Ectodermal cell (in vitro differentiated cells): Measurements from ENCODE around the gene NKX2-2.
A peak's percentile ranks its signal among the peaks of the same experiment; 100 is the strongest.

Experiments used
- H3K27ac ChIP-seq: 2 replicates; pipeline ENCODE4 v1.7.0; 2013; ENCODE audit warnings: mild to moderate bottlenecking, low read depth, low read length; ENCODE audit not compliant: insufficient read depth, poor library complexity, severe bottlenecking
- H3K27me3 ChIP-seq: 2 replicates; pipeline ENCODE4 v1.7.0; 2013; ENCODE audit warnings: mild to moderate bottlenecking, low read length; ENCODE audit not compliant: insufficient read depth, control insufficient read depth, poor library complexity, severe bottlenecking
- H3K36me3 ChIP-seq: one replicate; pipeline ENCODE4 v1.7.0; 2013; ENCODE audit warnings: low read length; ENCODE audit not compliant: control insufficient read depth, insufficient read depth
- H3K4me1 ChIP-seq: one replicate; pipeline ENCODE4 v1.7.0; 2013; ENCODE audit warnings: low read length; ENCODE audit not compliant: control insufficient read depth, insufficient read depth
- H3K4me3 ChIP-seq: 2 replicates; pipeline ENCODE4 v1.7.0; 2013; ENCODE audit warnings: low read depth, low read length, control low read depth; ENCODE audit not compliant: insufficient read depth
- H3K9me3 ChIP-seq: 2 replicates; pipeline ENCODE4 v1.7.0; 2013; ENCODE audit warnings: mild to moderate bottlenecking, low read length, moderate library complexity; ENCODE audit not compliant: control insufficient read depth
- WGBS, 2 experiments: methylation state at CpG; one replicate each; pipeline ENCODE4 v1.1.7; 2013; ENCODE audit warnings: missing lambda C conversion rate in 2 of 2; 5-methylcytosine and 5-hydroxymethylcytosine counted together

Gene NKX2-2

GRCh38 chr20:21523281-21523868, 9.5 kb upstream of the NKX2-2 start:
- no peak overlapping the region for H3K4me3 ChIP-seq
- H3K27me3 ChIP-seq = peaks cover 98% of the 10 kb centered on the region
- H3K36me3 ChIP-seq = no peaks in the 10 kb centered on the region
- no peaks in the 10 kb centered on the region for H3K9me3 ChIP-seq
- no peak overlapping the region for H3K27ac ChIP-seq
- 5 to 6% methylated on average over 19 of the region's 19 CpGs for WGBS, 2 experiments
- H3K4me1 ChIP-seq = peaks cover 18% of the 10 kb centered on the region

- WGBS, 2 experiments = 1% methylated on average over 86 of the region's 86 CpGs
- H3K36me3 ChIP-seq = no peaks in the 10 kb centered on the region
- H3K4me3 ChIP-seq = peak overlapping the region; percentile 27
- H3K9me3 ChIP-seq = no peaks in the 10 kb centered on the region
- H3K4me1 ChIP-seq = peaks cover 22% of the 10 kb centered on the region
- H3K27me3 ChIP-seq = peaks cover 100% of the 10 kb centered on the region
- no peak overlapping the region for H3K27ac ChIP-seq
These were observed 8.8 kb upstream of the NKX2-2 start for GRCh38 chr20:21522481-21523280.

- Histone ChIP-seq H3K36me3 (no peaks in the 10 kb centered on the region), H3K27me3 (peaks cover 100% of the 10 kb centered on the region), H3K9me3 (no peaks in the 10 kb centered on the region), H3K4me1 (peaks cover 29% of the 10 kb centered on the region), H3K4me3 (peak overlapping the region; percentile 27), H3K27ac (no peak overlapping the region)
- 1% methylated on average over 104 of the region's 104 CpGs for WGBS, 2 experiments
These were observed 8.0 kb upstream of the NKX2-2 start for GRCh38 chr20:21521596-21522480.

- H3K9me3 ChIP-seq = no peaks in the 10 kb centered on the region
- no peak overlapping the region for H3K27ac ChIP-seq
- H3K4me1 ChIP-seq = peaks cover 33% of the 10 kb centered on the region
- peak overlapping the region; percentile 27 for H3K4me3 ChIP-seq
- 1% methylated on average over 50 to 53 of the region's 53 CpGs for WGBS, 2 experiments
- peaks cover 100% of the 10 kb centered on the region for H3K27me3 ChIP-seq
- no peaks in the 10 kb centered on the region for H3K36me3 ChIP-seq
These were observed 7.1 kb upstream of the NKX2-2 start for GRCh38 chr20:21520702-21521595.

- Histone ChIP-seq H3K27ac (no peak overlapping the region), H3K4me3 (no peak overlapping the region), H3K27me3 (peaks cover 100% of the 10 kb centered on the region), H3K36me3 (no peaks in the 10 kb centered on the region), H3K4me1 (peaks cover 34% of the 10 kb centered on the region), H3K9me3 (no peaks in the 10 kb centered on the region)
- 2 to 5% methylated on average over 14 of the region's 14 CpGs for WGBS, 2 experiments
These were observed 5.3 kb upstream of the NKX2-2 start for GRCh38 chr20:21519136-21519584.

- Histone ChIP-seq H3K4me3 (no peak overlapping the region), H3K4me1 (peaks cover 39% of the 10 kb centered on the region), H3K27ac (no peak overlapping the region), H3K27me3 (peaks cover 100% of the 10 kb centered on the region), H3K9me3 (no peaks in the 10 kb centered on the region), H3K36me3 (no peaks in the 10 kb centered on the region)
- 2% methylated on average over 37 of the region's 37 CpGs for WGBS, 2 experiments
These were observed 4.6 kb upstream of the NKX2-2 start for GRCh38 chr20:21518292-21518991.

GRCh38 chr20:21517566-21518277, 3.9 kb upstream of the NKX2-2 start:
- peaks cover 40% of the 10 kb centered on the region for H3K4me1 ChIP-seq
- H3K4me3 ChIP-seq = no peak overlapping the region
- H3K36me3 ChIP-seq = no peaks in the 10 kb centered on the region
- H3K9me3 ChIP-seq = no peaks in the 10 kb centered on the region
- H3K27me3 ChIP-seq = peaks cover 100% of the 10 kb centered on the region
- H3K27ac ChIP-seq = no peak overlapping the region
- 1 to 2% methylated on average over 32 of the region's 32 CpGs for WGBS, 2 experiments

- Histone ChIP-seq H3K4me3 (no peak overlapping the region), H3K27ac (no peak overlapping the region), H3K9me3 (no peaks in the 10 kb centered on the region), H3K36me3 (no peaks in the 10 kb centered on the region), H3K4me1 (peaks cover 37% of the 10 kb centered on the region), H3K27me3 (peaks cover 100% of the 10 kb centered on the region)
- WGBS, 2 experiments = 1% methylated on average over 32 of the region's 32 CpGs
These were observed 3.1 kb upstream of the NKX2-2 start for GRCh38 chr20:21516861-21517565.
